NCI-H2107 treated with DMSO at 0.1 percent for 48 hours (cell line): ENCODE results near the gene MYBPC1.
"Not testable (repeated sequence)": the region's sequence is repeated elsewhere in the genome, so short reads cannot be mapped to it uniquely, and the experiment has no call there.

Experiments used
- DNase-seq: peaks from one replicate; lab custom pipeline; 2025; ENCODE audit not compliant: unreplicated experiment; lab: John Stamatoyannopoulos, UW

Gene MYBPC1

GRCh38 chr12:101650346-101651117, 55.8 kb downstream of the MYBPC1 start:
- no peak for DNase-seq

GRCh38 chr12:101653030-101653429, 58.3 kb downstream of the MYBPC1 start:
- no peak for DNase-seq

- DNase-seq: no peak
These were observed 58.7 kb downstream of the MYBPC1 start for GRCh38 chr12:101653503-101653902.

GRCh38 chr12:101654442-101654841, 59.7 kb downstream of the MYBPC1 start:
- no peak for DNase-seq

- no peak for DNase-seq
These were observed 60.6 kb downstream of the MYBPC1 start for GRCh38 chr12:101655393-101655792.

- not testable (repeated sequence) for DNase-seq
These were observed 65.9 kb downstream of the MYBPC1 start for GRCh38 chr12:101660662-101661061.

GRCh38 chr12:101663298-101663697, 68.5 kb downstream of the MYBPC1 start:
- DNase-seq: no peak

- no peak for DNase-seq
These were observed 70.2 kb downstream of the MYBPC1 start for GRCh38 chr12:101664992-101665391.

GRCh38 chr12:101666052-101666728, 71.4 kb downstream of the MYBPC1 start:
- DNase-seq: no peak

- no peak for DNase-seq
These were observed 72.8 kb downstream of the MYBPC1 start for GRCh38 chr12:101667591-101667990.

GRCh38 chr12:101670007-101670671, 75.4 kb downstream of the MYBPC1 start:
- DNase-seq: no peak

- DNase-seq: no peak
These were observed 76.5 kb downstream of the MYBPC1 start for GRCh38 chr12:101671157-101671791.

- DNase-seq: no peak
These were observed 77.1 kb downstream of the MYBPC1 start for GRCh38 chr12:101671833-101672232.

GRCh38 chr12:101675555-101675954, 80.8 kb downstream of the MYBPC1 start:
- no peak for DNase-seq

- not testable (repeated sequence) for DNase-seq
These were observed 81.7 kb downstream of the MYBPC1 start for GRCh38 chr12:101676497-101676896.

GRCh38 chr12:101678081-101678480, 83.3 kb downstream of the MYBPC1 start:
- no peak for DNase-seq

- no peak for DNase-seq
These were observed 85.5 kb downstream of the MYBPC1 start for GRCh38 chr12:101680240-101680639.

- no peak for DNase-seq
These were observed 85.9 kb downstream of the MYBPC1 start for GRCh38 chr12:101680647-101681046.

GRCh38 chr12:101681627-101682026, 86.9 kb downstream of the MYBPC1 start:
- DNase-seq: not testable (repeated sequence)

- no peak for DNase-seq
These were observed 90.3 kb downstream of the MYBPC1 start for GRCh38 chr12:101685092-101685491.

- no peak for DNase-seq
These were observed 91.4 kb downstream of the MYBPC1 start for GRCh38 chr12:101686176-101686575.
